Fibroblast of the aortic adventitia (primary cell): ENCODE data around the gene TAF6L. TPM values are rescaled to one million over a fixed set of nuclear protein-coding genes. Genes with fewer than 3 reads are reported as not detected.
A peak's percentile ranks its signal among the peaks of the same experiment; 100 is the strongest.

Experiments used
- DNase-seq: peaks from one replicate; pipeline ENCODE4 v3.0.0-alpha.2; 2010; ENCODE audit warnings: low read depth
- H3K4me3 ChIP-seq: 2 replicates; pipeline ENCODE4 v1.5.1; 2011; ENCODE audit warnings: low read depth, mild to moderate bottlenecking, control low read depth, low read length, moderate library complexity
- CTCF ChIP-seq: IDR thresholded peaks from 2 replicates; pipeline ENCODE4 v1.5.1; 2011; ENCODE audit warnings: mild to moderate bottlenecking, low read length, control low read depth, inconsistent platforms; ENCODE audit not compliant: insufficient read depth
- total RNA-seq: library from RNA; depleted of rRNA; stranded (reverse); fragments of >200 nt; gene quantifications from 2 replicates; pipeline ENCODE4 v1.2.3, GENCODE V29; 2012; ENCODE audit warnings: low replicate concordance

The TAF6L gene, protein sequence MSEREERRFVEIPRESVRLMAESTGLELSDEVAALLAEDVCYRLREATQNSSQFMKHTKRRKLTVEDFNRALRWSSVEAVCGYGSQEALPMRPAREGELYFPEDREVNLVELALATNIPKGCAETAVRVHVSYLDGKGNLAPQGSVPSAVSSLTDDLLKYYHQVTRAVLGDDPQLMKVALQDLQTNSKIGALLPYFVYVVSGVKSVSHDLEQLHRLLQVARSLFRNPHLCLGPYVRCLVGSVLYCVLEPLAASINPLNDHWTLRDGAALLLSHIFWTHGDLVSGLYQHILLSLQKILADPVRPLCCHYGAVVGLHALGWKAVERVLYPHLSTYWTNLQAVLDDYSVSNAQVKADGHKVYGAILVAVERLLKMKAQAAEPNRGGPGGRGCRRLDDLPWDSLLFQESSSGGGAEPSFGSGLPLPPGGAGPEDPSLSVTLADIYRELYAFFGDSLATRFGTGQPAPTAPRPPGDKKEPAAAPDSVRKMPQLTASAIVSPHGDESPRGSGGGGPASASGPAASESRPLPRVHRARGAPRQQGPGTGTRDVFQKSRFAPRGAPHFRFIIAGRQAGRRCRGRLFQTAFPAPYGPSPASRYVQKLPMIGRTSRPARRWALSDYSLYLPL
- 15.6 and 42.9 TPM in 2 replicates for total RNA-seq

- no peak for TF ChIP-seq CTCF
- DNase-seq: peak; percentile 96
- H3K4me3 ChIP-seq: peak within 1 kb of the TSS; percentile 84
Measured at GRCh38 chr11:62771144-62772021, at the start of gene TAF6L. TAF6L (plus strand) TSS chr11:62771396; CDS start chr11:62775784, 4,388 bp downstream.

DNA sequence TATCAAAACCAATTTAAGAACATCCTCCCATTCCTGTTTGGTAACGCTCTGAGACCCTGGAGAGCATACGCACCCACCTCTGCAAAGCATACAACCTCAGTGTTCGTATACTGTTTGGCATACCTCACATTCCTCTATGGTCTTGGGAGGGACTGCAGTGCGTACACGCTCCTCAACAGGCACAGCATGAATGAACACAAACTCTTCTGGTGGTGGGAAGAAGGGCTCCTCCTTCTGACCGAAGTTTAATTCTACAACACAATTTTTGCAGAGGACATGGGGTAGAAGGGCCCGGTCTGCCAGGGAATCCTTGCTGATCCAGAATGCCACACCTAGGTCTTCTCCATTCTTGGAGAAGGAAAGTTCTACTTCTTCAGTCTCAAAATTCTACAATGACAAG lies 49.2 kb upstream of the TAF6L start:
- TF ChIP-seq CTCF: peak; percentile 16
- H3K4me3 ChIP-seq: no peak overlapping the region
- peak; percentile 33 for DNase-seq

DNA sequence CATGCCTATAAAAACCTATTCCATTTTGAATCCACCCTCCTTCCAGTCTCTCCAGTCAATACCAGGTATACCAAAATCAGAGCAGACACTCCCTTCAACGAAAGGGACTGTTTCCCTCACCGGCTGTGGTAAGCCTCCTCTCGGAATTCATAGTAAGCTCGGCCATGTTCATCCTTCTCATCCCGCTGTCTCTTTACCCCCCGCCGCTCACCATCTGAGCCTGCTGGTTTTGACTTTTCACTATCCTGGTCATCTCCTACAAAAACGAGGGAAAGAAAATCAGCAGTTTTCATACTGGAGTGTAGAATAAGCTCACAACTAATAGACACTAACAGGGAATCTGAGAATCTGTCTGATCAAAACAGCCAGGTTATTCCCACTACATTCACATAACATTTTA lies 47.0 kb upstream of the TAF6L start:
- peak overlapping the region; percentile 84 for H3K4me3 ChIP-seq
- TF ChIP-seq CTCF: no peak
- DNase-seq: no peak

- no peak for DNase-seq
- TF ChIP-seq CTCF: no peak
- peak overlapping the region; percentile 84 for H3K4me3 ChIP-seq
Measured at GRCh38 chr11:62725646-62726045, 45.5 kb upstream of the TAF6L start.

DNA sequence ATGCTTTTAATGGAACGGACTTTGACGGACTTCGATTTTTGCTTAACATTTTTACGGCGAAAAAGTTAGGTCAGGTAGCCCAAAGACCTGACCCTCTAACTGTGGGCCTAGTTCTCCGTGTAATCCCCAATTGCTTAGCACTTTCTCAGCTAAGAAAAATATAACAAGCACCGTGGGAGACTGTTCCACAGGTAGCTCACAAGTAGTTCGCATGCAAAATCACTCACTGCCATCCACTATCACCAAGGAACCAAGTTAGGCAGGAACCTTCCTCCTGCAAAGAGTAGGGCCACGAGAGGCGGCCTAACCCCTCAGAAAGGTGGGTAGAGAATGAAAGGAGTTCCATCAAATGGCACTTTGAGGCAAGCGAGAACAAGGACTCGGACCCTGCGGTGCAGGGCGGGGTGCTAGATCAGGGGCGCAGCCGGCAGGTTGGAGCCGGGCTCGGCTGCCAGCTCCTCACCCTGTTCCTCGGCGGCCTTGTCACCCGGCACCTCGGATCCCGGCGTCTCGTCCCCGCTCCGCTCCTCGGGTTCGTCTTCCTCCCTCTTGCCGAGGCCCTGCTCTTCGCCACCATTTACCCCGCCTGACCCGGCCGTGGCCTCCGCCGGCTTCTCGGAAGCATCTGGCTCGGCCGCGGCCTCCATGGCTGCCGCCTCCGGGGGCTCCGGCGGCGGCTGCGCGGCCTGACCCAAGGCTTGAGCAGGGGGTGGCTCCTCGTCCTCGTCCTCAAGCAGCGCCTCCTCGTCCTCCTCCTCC lies 44.9 kb upstream of the TAF6L start:
- DNase-seq: no peak
- no peak for TF ChIP-seq CTCF
- H3K4me3 ChIP-seq: peak overlapping the region; percentile 84

GRCh38 chr11:62726915-62727164 lies 44.4 kb upstream of the TAF6L start:
- DNase-seq: no peak
- TF ChIP-seq CTCF: no peak

More at GRCh38 chr11:62726915-62727164, 44.4 kb upstream of the TAF6L start:
- H3K4me3 ChIP-seq: peak overlapping the region; percentile 84
